Activated T-cell treated with anti-CD3 and anti-CD28 coated beads, Interleukin-2, amount 50 U/mL, for 24 hours (primary cell): Measurements from ENCODE around the gene LRMDA.

Experiments used
- DNase-seq: peaks from one replicate; pipeline ENCODE4 v3.0.0-alpha.2; 2020
- H3K27ac Mint-ChIP-seq: 2 replicates; pipeline ENCODE4 v1.8.0; 2020; ENCODE audit warnings: mild to moderate bottlenecking, mixed read lengths
- H3K27me3 Mint-ChIP-seq: 2 replicates; pipeline ENCODE4 v1.8.0; 2020; ENCODE audit warnings: mixed read lengths
- H3K36me3 Mint-ChIP-seq: 2 replicates; pipeline ENCODE4 v1.8.0; 2020; ENCODE audit warnings: low read depth, mixed read lengths
- H3K4me1 Mint-ChIP-seq: 2 replicates; pipeline ENCODE4 v1.8.0; 2020; ENCODE audit warnings: low read depth, mixed read lengths
- H3K4me3 Mint-ChIP-seq: 2 replicates; pipeline ENCODE4 v1.8.0; 2020; ENCODE audit warnings: mild to moderate bottlenecking, moderate library complexity, mixed read lengths
- H3K9me3 Mint-ChIP-seq: 2 replicates; pipeline ENCODE4 v1.8.0; 2020; ENCODE audit warnings: mixed read lengths

The LRMDA gene

GRCh38 chr10:76284351-76284750, 852.9 kb downstream of the LRMDA start:
- H3K9me3 Mint-ChIP-seq = peaks cover 5% of the 10 kb centered on the region
- no peak for DNase-seq
- H3K27ac Mint-ChIP-seq = no peak overlapping the region
- no peaks in the 10 kb centered on the region for H3K27me3 Mint-ChIP-seq
- no peaks in the 10 kb centered on the region for H3K4me1 Mint-ChIP-seq
- H3K4me3 Mint-ChIP-seq = no peak overlapping the region
- H3K36me3 Mint-ChIP-seq = no peaks in the 10 kb centered on the region

DNA sequence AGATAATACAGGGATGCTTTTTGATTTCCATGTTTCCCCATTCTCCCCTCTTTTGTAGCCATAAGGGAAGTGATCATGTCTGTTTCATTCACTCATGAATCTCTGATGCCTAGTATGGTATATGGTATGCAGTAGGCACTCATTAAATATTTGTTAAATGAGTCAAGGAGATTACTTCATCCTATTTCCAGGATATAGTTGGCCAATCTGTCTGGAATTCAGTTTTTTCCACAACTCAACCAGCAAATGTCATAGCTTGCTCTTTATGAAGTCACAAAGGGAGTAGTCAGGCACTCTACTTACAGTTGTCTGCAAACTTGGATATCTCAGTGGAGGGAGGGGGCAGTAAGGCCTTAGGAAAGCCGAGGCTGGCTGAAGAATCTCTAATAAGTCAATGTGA, 853.6 kb downstream of the LRMDA start:
- Mint-ChIP-seq H3K4me3 (no peak overlapping the region), H3K4me1 (no peaks in the 10 kb centered on the region), H3K27me3 (no peaks in the 10 kb centered on the region), H3K36me3 (no peaks in the 10 kb centered on the region), H3K27ac (no peak overlapping the region), H3K9me3 (peaks cover 5% of the 10 kb centered on the region)
- no peak for DNase-seq

DNA sequence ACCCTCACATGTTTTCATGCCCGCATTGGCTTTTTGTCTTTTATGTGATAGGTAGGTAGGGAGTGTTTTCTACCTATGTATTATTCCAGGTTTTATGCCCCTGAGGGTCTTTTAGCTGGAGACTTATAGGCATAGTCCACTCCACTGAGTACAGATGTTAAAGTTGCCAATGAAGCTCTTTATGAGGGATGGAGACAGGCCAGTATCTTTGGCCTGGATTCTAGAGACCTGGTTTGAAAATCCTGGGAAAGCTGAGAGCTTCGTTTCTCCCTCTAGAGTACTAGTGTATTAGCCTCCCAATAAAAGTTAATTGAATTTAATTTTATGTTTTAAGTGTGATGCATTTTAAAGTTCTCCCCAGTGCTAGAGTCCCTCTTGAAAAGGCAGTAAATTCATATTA, 854.1 kb downstream of the LRMDA start:
- Mint-ChIP-seq H3K27ac (no peak overlapping the region), H3K4me1 (no peaks in the 10 kb centered on the region), H3K27me3 (no peaks in the 10 kb centered on the region), H3K9me3 (peaks cover 5% of the 10 kb centered on the region), H3K36me3 (no peaks in the 10 kb centered on the region), H3K4me3 (no peak overlapping the region)
- no peak for DNase-seq

DNA sequence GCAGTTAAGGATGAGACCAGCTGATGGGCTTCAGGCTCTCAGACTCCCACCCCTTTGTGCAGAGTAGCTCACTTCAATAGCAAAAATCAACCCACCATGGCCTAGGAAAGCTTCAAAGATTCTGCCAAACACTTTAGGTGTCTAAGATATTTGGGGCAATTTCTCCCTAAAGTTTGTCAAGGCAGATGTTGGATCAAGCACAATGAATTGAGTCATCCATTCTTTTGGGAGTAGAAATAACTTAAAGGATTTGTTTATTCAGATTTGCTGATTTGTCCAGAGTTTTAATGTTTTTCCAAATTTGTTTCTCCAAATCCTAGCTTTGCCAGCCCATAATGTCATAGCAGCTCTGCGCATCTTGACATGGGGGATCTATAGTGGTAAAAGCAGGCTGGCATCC, 855.1 kb downstream of the LRMDA start:
- no peak overlapping the region for H3K4me3 Mint-ChIP-seq
- H3K27me3 Mint-ChIP-seq = no peaks in the 10 kb centered on the region
- no peaks in the 10 kb centered on the region for H3K4me1 Mint-ChIP-seq
- no peak for DNase-seq
- H3K36me3 Mint-ChIP-seq = no peaks in the 10 kb centered on the region
- no peak overlapping the region for H3K27ac Mint-ChIP-seq
- H3K9me3 Mint-ChIP-seq = peaks cover 5% of the 10 kb centered on the region

DNA sequence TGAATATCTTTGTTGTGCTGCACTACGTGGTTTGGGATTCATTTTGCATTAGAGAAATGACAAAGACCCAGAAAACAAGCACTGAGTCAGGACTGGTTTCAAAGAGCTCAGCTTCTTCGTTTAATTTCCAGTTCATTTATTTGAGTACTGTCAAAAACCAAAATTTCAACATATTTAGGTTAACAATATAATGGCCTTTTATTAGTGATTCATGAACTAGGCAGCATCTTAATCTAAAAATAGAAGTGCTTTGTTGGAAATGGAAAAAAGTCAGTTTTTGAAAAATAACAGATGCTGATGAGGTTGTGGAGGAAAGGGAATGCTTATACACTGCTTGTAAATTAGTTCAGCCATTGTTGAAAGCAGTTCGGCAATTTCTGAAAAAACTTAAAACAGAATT, 856.4 kb downstream of the LRMDA start:
- H3K27ac Mint-ChIP-seq = no peak overlapping the region

GRCh38 chr10:76291175-76291574, 859.8 kb downstream of the LRMDA start:
- Mint-ChIP-seq H3K27ac (no peak overlapping the region), H3K27me3 (no peaks in the 10 kb centered on the region), H3K9me3 (no peaks in the 10 kb centered on the region), H3K36me3 (no peaks in the 10 kb centered on the region), H3K4me3 (no peak overlapping the region), H3K4me1 (no peaks in the 10 kb centered on the region)
- no peak for DNase-seq

More for the DNA sequence above, 856.4 kb downstream of the LRMDA start:
- no peak for DNase-seq
- no peaks in the 10 kb centered on the region for H3K36me3 Mint-ChIP-seq
- peaks cover 5% of the 10 kb centered on the region for H3K9me3 Mint-ChIP-seq
- no peak overlapping the region for H3K4me3 Mint-ChIP-seq
- no peaks in the 10 kb centered on the region for H3K4me1 Mint-ChIP-seq
- no peaks in the 10 kb centered on the region for H3K27me3 Mint-ChIP-seq

DNA sequence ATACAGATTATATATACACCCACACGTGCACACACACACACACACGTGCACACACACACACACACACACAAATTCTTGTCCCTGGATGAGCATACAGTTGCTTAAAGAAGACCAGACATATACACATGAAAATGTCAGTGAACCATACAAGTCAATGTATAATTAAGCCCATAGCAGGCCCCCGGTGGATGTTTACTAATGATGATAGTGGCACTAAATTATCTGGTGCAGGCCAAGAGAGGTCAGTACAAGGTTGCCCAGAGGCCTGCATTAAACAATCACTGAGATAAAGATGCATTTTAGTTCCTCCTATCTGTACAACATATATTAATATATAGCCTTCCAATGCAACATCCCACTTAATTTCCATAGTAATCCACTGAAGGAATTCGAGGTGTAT, 860.5 kb downstream of the LRMDA start:
- Mint-ChIP-seq H3K27me3 (no peaks in the 10 kb centered on the region), H3K27ac (no peak overlapping the region), H3K4me3 (no peak overlapping the region), H3K36me3 (no peaks in the 10 kb centered on the region), H3K9me3 (no peaks in the 10 kb centered on the region), H3K4me1 (no peaks in the 10 kb centered on the region)
- DNase-seq = no peak

GRCh38 chr10:76296957-76297356, 865.5 kb downstream of the LRMDA start:
- H3K36me3 Mint-ChIP-seq = no peaks in the 10 kb centered on the region
- H3K4me3 Mint-ChIP-seq = no peak overlapping the region

GRCh38 chr10:76297358-76297757, 865.9 kb downstream of the LRMDA start:
- no peaks in the 10 kb centered on the region for H3K27me3 Mint-ChIP-seq
- no peaks in the 10 kb centered on the region for H3K9me3 Mint-ChIP-seq
- no peak overlapping the region for H3K27ac Mint-ChIP-seq
- H3K4me1 Mint-ChIP-seq = peaks cover 4% of the 10 kb centered on the region
- H3K4me3 Mint-ChIP-seq = no peak overlapping the region
- no peaks in the 10 kb centered on the region for H3K36me3 Mint-ChIP-seq
- no peak for DNase-seq

More at GRCh38 chr10:76296957-76297356, 865.5 kb downstream of the LRMDA start:
- Mint-ChIP-seq H3K27ac (no peak overlapping the region), H3K27me3 (no peaks in the 10 kb centered on the region), H3K9me3 (no peaks in the 10 kb centered on the region), H3K4me1 (peaks cover 2% of the 10 kb centered on the region)
- DNase-seq = no peak

DNA sequence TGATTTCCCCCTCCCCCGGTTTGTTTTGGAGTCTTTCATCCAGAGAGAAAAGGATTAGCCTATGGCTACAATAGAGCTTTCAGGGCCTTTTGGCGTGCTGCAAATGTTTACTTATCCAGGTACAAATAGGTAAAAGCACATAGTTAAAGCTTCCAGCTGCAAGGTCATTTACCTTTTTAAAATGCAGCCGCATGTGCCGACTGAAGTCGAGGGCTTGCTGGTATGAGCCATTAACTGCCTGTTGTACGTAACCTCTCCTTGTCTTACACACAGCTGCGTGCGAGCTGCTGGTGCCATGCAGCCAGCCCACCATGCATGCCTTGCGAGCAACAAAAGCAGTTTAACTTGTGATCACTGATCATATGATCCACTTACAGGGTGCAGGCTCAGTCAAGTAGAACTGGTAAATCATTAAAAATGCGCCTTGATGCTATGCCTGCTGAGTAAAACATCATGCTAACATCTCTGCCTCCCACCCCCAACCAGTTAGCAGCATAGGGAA, 866.4 kb downstream of the LRMDA start:
- no peak for DNase-seq
- Mint-ChIP-seq H3K4me1 (peaks cover 4% of the 10 kb centered on the region), H3K36me3 (no peaks in the 10 kb centered on the region), H3K4me3 (no peak overlapping the region), H3K27me3 (no peaks in the 10 kb centered on the region), H3K27ac (no peak overlapping the region), H3K9me3 (no peaks in the 10 kb centered on the region)

- peaks cover 4% of the 10 kb centered on the region for H3K4me1 Mint-ChIP-seq
- no peak for DNase-seq
- no peak overlapping the region for H3K4me3 Mint-ChIP-seq
- no peak overlapping the region for H3K27ac Mint-ChIP-seq
- no peaks in the 10 kb centered on the region for H3K36me3 Mint-ChIP-seq
- H3K27me3 Mint-ChIP-seq = no peaks in the 10 kb centered on the region
- no peaks in the 10 kb centered on the region for H3K9me3 Mint-ChIP-seq
These were observed 866.9 kb downstream of the LRMDA start for GRCh38 chr10:76298329-76298728.

DNA sequence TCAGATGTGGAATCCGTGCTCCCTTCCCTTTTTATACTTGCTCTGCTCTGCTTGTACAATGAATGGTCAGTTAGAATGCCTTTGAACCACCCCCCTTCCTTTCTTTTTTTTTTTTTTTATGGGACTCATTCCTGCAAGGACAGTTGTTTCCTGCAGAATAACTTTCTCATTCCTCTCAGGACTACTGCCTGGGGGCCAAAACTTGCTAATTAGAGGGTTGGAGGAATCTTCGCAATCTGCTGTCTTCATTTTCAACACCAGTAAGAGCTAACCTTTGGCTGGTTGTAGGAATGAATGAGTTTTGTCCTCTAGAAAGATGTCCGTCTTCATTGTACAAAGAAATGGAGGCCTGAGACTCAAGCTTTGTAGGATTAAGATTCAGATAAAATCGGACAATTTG, 868.1 kb downstream of the LRMDA start:
- no peaks in the 10 kb centered on the region for H3K27me3 Mint-ChIP-seq
- DNase-seq = no peak
- H3K4me1 Mint-ChIP-seq = peaks cover 9% of the 10 kb centered on the region
- no peaks in the 10 kb centered on the region for H3K36me3 Mint-ChIP-seq
- no peaks in the 10 kb centered on the region for H3K9me3 Mint-ChIP-seq
- H3K27ac Mint-ChIP-seq = no peak overlapping the region
- H3K4me3 Mint-ChIP-seq = no peak overlapping the region

- no peaks in the 10 kb centered on the region for H3K36me3 Mint-ChIP-seq
- H3K4me3 Mint-ChIP-seq = no peak overlapping the region
- peaks cover 9% of the 10 kb centered on the region for H3K4me1 Mint-ChIP-seq
- no peak overlapping the region for H3K27ac Mint-ChIP-seq
- no peaks in the 10 kb centered on the region for H3K27me3 Mint-ChIP-seq
- H3K9me3 Mint-ChIP-seq = no peaks in the 10 kb centered on the region
- DNase-seq = no peak
These were observed 869.8 kb downstream of the LRMDA start for GRCh38 chr10:76301211-76301610.

DNA sequence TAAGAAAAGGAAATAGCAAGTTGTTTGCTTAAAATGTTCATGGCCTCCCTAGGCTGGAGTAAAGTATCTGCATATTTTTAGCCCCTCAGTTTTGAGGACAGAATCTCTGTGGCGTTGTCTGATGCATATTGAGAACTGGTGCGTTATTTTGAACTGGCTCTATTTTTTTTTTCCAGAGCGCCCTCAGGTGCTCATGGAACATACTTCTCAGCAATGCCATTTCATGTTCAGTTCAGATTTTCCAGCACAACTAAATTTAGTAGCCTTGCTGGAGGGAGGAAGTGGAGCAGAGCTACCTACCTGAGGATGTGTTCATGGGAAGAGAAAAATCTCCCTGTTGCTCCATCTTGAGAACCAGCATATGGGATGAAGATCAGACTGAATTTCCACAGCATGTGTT, 870.5 kb downstream of the LRMDA start:
- DNase-seq = no peak
- no peaks in the 10 kb centered on the region for H3K36me3 Mint-ChIP-seq
- no peak overlapping the region for H3K27ac Mint-ChIP-seq
- no peak overlapping the region for H3K4me3 Mint-ChIP-seq
- H3K9me3 Mint-ChIP-seq = no peaks in the 10 kb centered on the region
- H3K27me3 Mint-ChIP-seq = no peaks in the 10 kb centered on the region
- H3K4me1 Mint-ChIP-seq = peaks cover 9% of the 10 kb centered on the region

DNA sequence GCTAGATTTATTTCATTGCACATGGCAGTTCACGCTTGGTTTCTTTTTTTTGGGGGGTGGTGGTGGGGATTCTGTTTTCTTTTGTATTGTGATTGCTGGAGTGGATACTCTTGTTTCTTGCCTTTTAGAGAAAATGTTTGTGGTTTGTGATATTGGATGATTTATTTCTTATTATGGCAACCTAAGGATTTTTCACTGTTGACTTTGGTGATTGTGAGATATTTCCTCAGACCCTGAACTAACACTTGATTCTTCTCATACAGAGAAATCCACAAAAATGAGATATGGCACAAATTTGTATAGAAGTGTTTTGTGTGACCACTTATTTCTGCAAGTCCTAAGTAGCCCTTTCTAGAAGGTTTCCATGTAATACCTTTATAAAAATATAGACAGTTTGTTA, 871.1 kb downstream of the LRMDA start:
- peaks cover 9% of the 10 kb centered on the region for H3K4me1 Mint-ChIP-seq
- no peaks in the 10 kb centered on the region for H3K27me3 Mint-ChIP-seq
- no peak for DNase-seq
- H3K9me3 Mint-ChIP-seq = no peaks in the 10 kb centered on the region
- H3K27ac Mint-ChIP-seq = no peak overlapping the region
- H3K36me3 Mint-ChIP-seq = no peaks in the 10 kb centered on the region
- H3K4me3 Mint-ChIP-seq = no peak overlapping the region

GRCh38 chr10:76302961-76303630, 871.7 kb downstream of the LRMDA start:
- H3K27me3 Mint-ChIP-seq = no peaks in the 10 kb centered on the region
- H3K4me1 Mint-ChIP-seq = peaks cover 9% of the 10 kb centered on the region
- H3K36me3 Mint-ChIP-seq = no peaks in the 10 kb centered on the region
- no peak for DNase-seq
- H3K27ac Mint-ChIP-seq = no peak overlapping the region
- no peaks in the 10 kb centered on the region for H3K9me3 Mint-ChIP-seq
- no peak overlapping the region for H3K4me3 Mint-ChIP-seq
